HG03175 (cell line): ENCODE data around the gene TRIM33.

ENCODE experiments used
- ATAC-seq: cut with Tn5 transposase; IDR thresholded peaks from one replicate; pipeline ENCODE4 v1.9.1; 2021; ENCODE audit warnings: mild to moderate bottlenecking, moderate library complexity; ENCODE audit not compliant: unreplicated experiment

TRIM33 gene

GRCh38 chr1:114511032-114511785 lies at the start of gene TRIM33:
Gene TRIM33, minus strand, starts transcription at chr1:114511203. Its CDS starts 127 bp downstream, at chr1:114511076.
- peak; percentile 81 for ATAC-seq

- no peak for ATAC-seq
These were observed 48.4 kb upstream of the TRIM33 start for GRCh38 chr1:114559356-114559755.

GRCh38 chr1:114558544-114558943 lies 47.5 kb upstream of the TRIM33 start:
- ATAC-seq: peak; percentile 54

GRCh38 chr1:114554577-114554976 lies 43.6 kb upstream of the TRIM33 start:
- no peak for ATAC-seq

- ATAC-seq: no peak
These were observed 41.2 kb upstream of the TRIM33 start for GRCh38 chr1:114552106-114552639.

GRCh38 chr1:114551400-114551799 lies 40.4 kb upstream of the TRIM33 start:
- ATAC-seq: no peak

GRCh38 chr1:114550336-114550735 lies 39.3 kb upstream of the TRIM33 start:
- ATAC-seq: no peak

- no peak for ATAC-seq
These were observed 38.1 kb upstream of the TRIM33 start for GRCh38 chr1:114549137-114549536.

- no peak for ATAC-seq
These were observed 36.1 kb upstream of the TRIM33 start for GRCh38 chr1:114547076-114547475.

GRCh38 chr1:114545796-114546195 lies 34.8 kb upstream of the TRIM33 start:
- ATAC-seq: no peak

- ATAC-seq: no peak
These were observed 34.3 kb upstream of the TRIM33 start for GRCh38 chr1:114545315-114545714.

- no peak for ATAC-seq
These were observed 29.8 kb upstream of the TRIM33 start for GRCh38 chr1:114540821-114541220.

- no peak for ATAC-seq
These were observed 29.3 kb upstream of the TRIM33 start for GRCh38 chr1:114540272-114540671.

- no peak for ATAC-seq
These were observed 25.0 kb upstream of the TRIM33 start for GRCh38 chr1:114536043-114536442.

- no peak for ATAC-seq
These were observed 24.4 kb upstream of the TRIM33 start for GRCh38 chr1:114535401-114535800.

- ATAC-seq: no peak
These were observed 20.1 kb upstream of the TRIM33 start for GRCh38 chr1:114531094-114531493.

GRCh38 chr1:114530224-114530623 lies 19.2 kb upstream of the TRIM33 start:
- no peak for ATAC-seq

GRCh38 chr1:114524944-114525343 lies 13.9 kb upstream of the TRIM33 start:
- no peak for ATAC-seq

GRCh38 chr1:114522264-114522575 lies 11.2 kb upstream of the TRIM33 start:
- ATAC-seq: no peak

GRCh38 chr1:114521396-114522263 lies 10.6 kb upstream of the TRIM33 start:
- ATAC-seq: no peak

- no peak for ATAC-seq
These were observed 6.3 kb upstream of the TRIM33 start for GRCh38 chr1:114517348-114517747.
